ENCODE data around the gene FGD1. TPM values are rescaled to one million over a fixed set of nuclear protein-coding genes. Genes with fewer than 3 reads are reported as not detected.

Gene FGD1
- total and polyA plus RNA-seq, 2 of the 13 experiments (the other 11 are each of a cell fraction or from before 2014, with no cell fraction given) = 0.36 to 0.62 TPM

DNA sequence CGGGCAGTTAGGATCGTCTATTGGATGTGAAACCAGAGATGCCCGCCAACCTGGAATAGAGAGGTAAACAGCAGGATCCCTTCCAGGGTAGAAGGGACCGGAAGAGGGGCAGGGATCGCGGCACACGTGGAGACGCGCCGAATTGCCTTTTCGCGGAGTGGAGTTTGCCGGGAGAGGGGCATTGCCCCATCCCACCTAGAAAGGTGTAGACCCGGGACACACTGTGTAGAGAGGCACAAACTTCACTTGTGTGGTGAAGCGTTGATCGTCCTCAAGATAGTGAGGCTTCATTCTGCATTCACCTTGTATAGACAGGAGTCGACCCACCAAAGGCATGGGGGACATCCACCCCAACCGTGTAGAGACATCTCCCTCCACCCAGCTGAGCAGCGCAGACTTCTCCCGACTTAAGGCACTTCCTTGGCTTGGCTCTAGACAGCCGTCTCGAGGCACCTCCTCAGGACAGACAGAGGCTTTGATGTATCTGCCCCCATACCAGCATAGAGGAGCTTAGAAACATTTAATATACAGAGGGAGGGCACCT, 34.4 kb upstream of the FGD1 start (continued):
- no peak for TF ChIP-seq ZSCAN20 (CRISPR knock-in tag; IDR thresholded peaks at IDR 0.05; ENCODE audit: borderline replicate concordance)
- TF ChIP-seq NR2C2 (CRISPR knock-in tag; IDR thresholded peaks at IDR 0.05; ENCODE audit: borderline replicate concordance) = 0 out of 2 replicates have a peak, but pooled peaks have one; percentile 39
- no peak for TF ChIP-seq ZNF569 (CRISPR knock-in tag; IDR thresholded peaks at IDR 0.05; ENCODE audit: borderline replicate concordance)
- TF ChIP-seq, protein P1, sequence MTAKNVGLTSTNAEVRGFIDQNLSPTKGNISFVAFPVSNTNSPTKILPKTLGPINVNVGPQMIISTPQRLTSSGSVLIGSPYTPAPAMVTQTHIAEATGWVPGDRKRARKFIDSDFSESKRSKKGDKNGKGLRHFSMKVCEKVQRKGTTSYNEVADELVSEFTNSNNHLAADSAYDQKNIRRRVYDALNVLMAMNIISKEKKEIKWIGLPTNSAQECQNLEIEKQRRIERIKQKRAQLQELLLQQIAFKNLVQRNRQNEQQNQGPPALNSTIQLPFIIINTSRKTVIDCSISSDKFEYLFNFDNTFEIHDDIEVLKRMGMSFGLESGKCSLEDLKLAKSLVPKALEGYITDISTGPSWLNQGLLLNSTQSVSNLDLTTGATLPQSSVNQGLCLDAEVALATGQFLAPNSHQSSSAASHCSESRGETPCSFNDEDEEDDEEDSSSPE (CRISPR knock-in tag; IDR thresholded peaks at IDR 0.05) = no peak
- no peak for TF ChIP-seq MBD4 (IDR thresholded peaks at IDR 0.05; ENCODE audit: borderline replicate concordance, low read length)
- no peak for TF ChIP-seq MTERF4 (CRISPR knock-in tag; IDR thresholded peaks at IDR 0.05)
- TF ChIP-seq, protein P2, sequence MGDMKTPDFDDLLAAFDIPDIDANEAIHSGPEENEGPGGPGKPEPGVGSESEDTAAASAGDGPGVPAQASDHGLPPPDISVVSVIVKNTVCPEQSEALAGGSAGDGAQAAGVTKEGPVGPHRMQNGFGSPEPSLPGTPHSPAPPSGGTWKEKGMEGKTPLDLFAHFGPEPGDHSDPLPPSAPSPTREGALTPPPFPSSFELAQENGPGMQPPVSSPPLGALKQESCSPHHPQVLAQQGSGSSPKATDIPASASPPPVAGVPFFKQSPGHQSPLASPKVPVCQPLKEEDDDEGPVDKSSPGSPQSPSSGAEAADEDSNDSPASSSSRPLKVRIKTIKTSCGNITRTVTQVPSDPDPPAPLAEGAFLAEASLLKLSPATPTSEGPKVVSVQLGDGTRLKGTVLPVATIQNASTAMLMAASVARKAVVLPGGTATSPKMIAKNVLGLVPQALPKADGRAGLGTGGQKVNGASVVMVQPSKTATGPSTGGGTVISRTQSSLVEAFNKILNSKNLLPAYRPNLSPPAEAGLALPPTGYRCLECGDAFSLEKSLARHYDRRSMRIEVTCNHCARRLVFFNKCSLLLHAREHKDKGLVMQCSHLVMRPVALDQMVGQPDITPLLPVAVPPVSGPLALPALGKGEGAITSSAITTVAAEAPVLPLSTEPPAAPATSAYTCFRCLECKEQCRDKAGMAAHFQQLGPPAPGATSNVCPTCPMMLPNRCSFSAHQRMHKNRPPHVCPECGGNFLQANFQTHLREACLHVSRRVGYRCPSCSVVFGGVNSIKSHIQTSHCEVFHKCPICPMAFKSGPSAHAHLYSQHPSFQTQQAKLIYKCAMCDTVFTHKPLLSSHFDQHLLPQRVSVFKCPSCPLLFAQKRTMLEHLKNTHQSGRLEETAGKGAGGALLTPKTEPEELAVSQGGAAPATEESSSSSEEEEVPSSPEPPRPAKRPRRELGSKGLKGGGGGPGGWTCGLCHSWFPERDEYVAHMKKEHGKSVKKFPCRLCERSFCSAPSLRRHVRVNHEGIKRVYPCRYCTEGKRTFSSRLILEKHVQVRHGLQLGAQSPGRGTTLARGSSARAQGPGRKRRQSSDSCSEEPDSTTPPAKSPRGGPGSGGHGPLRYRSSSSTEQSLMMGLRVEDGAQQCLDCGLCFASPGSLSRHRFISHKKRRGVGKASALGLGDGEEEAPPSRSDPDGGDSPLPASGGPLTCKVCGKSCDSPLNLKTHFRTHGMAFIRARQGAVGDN (CRISPR knock-in tag; IDR thresholded peaks at IDR 0.05) = peak; percentile 43; the same call in 1 of the 2 replicates
- peak; percentile 16; the same call in 1 of the 2 replicates for TF ChIP-seq TAF1 (CRISPR knock-in tag; IDR thresholded peaks at IDR 0.05)
- TF ChIP-seq ZNF18 (CRISPR knock-in tag; IDR thresholded peaks at IDR 0.05; ENCODE audit: insufficient replicate concordance) = no peak
- TF ChIP-seq ZNF451 (CRISPR knock-in tag; IDR thresholded peaks at IDR 0.05) = no peak
- TF ChIP-seq NR0B2 (CRISPR knock-in tag; IDR thresholded peaks at IDR 0.05) = no peak
- no peak; the same call in 1 of the 2 replicates for TF ChIP-seq TGIF2 (CRISPR knock-in tag; IDR thresholded peaks at IDR 0.05)
- TF ChIP-seq ETV5 (CRISPR knock-in tag; IDR thresholded peaks at IDR 0.05; ENCODE audit: borderline replicate concordance) = 0 out of 2 replicates have a peak, but pooled peaks have one; percentile 3
- no peak for TF ChIP-seq DZIP1 (CRISPR knock-in tag; IDR thresholded peaks at IDR 0.05)
- no peak for TF ChIP-seq GABPA (IDR thresholded peaks at IDR 0.05; ENCODE audit: low read depth, low read length)
- TF ChIP-seq GABPA (CRISPR knock-in tag; IDR thresholded peaks at IDR 0.05; ENCODE audit: low read depth) = peak; percentile 45
- TF ChIP-seq, protein P3, sequence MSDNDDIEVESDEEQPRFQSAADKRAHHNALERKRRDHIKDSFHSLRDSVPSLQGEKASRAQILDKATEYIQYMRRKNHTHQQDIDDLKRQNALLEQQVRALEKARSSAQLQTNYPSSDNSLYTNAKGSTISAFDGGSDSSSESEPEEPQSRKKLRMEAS (IDR thresholded peaks at IDR 0.05) = peak; percentile 68
- no peak for TF ChIP-seq TEAD2 (CRISPR knock-in tag; IDR thresholded peaks at IDR 0.05)

All from HepG2 (cell line).